Loucy (cell line): ENCODE data around the gene CD300LD.

Experiments
- H2AFZ ChIP-seq: fragments of 200-600 bp; sonication (generic); 2 replicates; pipeline ENCODE4 v1.6.0; 2016; ENCODE audit warnings: antibody characterized with exemption, mild to moderate bottlenecking, low read length, moderate library complexity
- H3F3A ChIP-seq: fragments of 200-600 bp; 2 replicates; pipeline ENCODE4 v1.6.0; 2016; ENCODE audit warnings: antibody characterized with exemption, low read depth, mild to moderate bottlenecking
- H3K27me3 ChIP-seq: fragments of 200-600 bp; sonication (generic); 2 replicates; pipeline ENCODE4 v1.6.1; 2014; ENCODE audit warnings: low read length, mild to moderate bottlenecking; ENCODE audit not compliant: insufficient read depth, poor library complexity, severe bottlenecking
- H3K36me3 ChIP-seq: fragments of 200-600 bp; sonication (generic); 2 replicates; pipeline ENCODE4 v1.6.1; 2016; ENCODE audit warnings: low read length; ENCODE audit not compliant: insufficient read depth
- H3K4me1 ChIP-seq: fragments of 200-600 bp; sonication (generic); 2 replicates; pipeline ENCODE4 v1.5.1; 2014; ENCODE audit warnings: low read length, mild to moderate bottlenecking; ENCODE audit not compliant: insufficient read depth, poor library complexity, severe bottlenecking
- H3K4me2 ChIP-seq: fragments of 200-600 bp; sonication (generic); 2 replicates; pipeline ENCODE4 v1.6.0; 2014; ENCODE audit warnings: antibody characterized with exemption, low read length, low read depth, mild to moderate bottlenecking; ENCODE audit not compliant: poor library complexity, severe bottlenecking
- H3K4me3 ChIP-seq: fragments of 200-600 bp; sonication (generic); 2 replicates; pipeline ENCODE4 v1.5.1; 2014; ENCODE audit warnings: low read length, mild to moderate bottlenecking, mixed read lengths; ENCODE audit not compliant: poor library complexity, severe bottlenecking
- H3K79me2 ChIP-seq: fragments of 200-600 bp; sonication (generic); 2 replicates; pipeline ENCODE4 v1.6.1; 2014; ENCODE audit warnings: low read length; ENCODE audit not compliant: insufficient read depth
- H3K9ac ChIP-seq: fragments of 200-600 bp; sonication (generic); 2 replicates; pipeline ENCODE4 v1.6.0; 2014; ENCODE audit warnings: mild to moderate bottlenecking, low read depth, low read length, moderate library complexity; ENCODE audit not compliant: poor library complexity, severe bottlenecking
- H3K9me2 ChIP-seq: fragments of 200-600 bp; sonication (generic); replicated peaks from 2 replicates; pipeline ENCODE4 v1.6.1; 2016; ENCODE audit warnings: low read depth, low read length, mixed read lengths
- H3K9me3 ChIP-seq: fragments of 200-600 bp; sonication (generic); 2 replicates; pipeline ENCODE4 v1.6.1; 2014; ENCODE audit warnings: mild to moderate bottlenecking, antibody characterized with exemption, low read length, low read depth; ENCODE audit not compliant: insufficient read depth
- H4K20me1 ChIP-seq: fragments of 200-600 bp; sonication (generic); 2 replicates; pipeline ENCODE4 v1.6.0; 2014; ENCODE audit warnings: antibody characterized with exemption, low read length, mild to moderate bottlenecking; ENCODE audit not compliant: insufficient read depth, poor library complexity, severe bottlenecking
- EZH2phosphoT487 ChIP-seq: fragments of 200-600 bp; IDR thresholded peaks from 2 replicates; pipeline ENCODE4 v1.6.1; 2018; ENCODE audit warnings: antibody characterized with exemption, mild to moderate bottlenecking, moderate library complexity, borderline replicate concordance
- TF ChIP-seq, protein P1 (sequence below): fragments of 200-600 bp; sonication (generic); conservative IDR thresholded peaks from 2 replicates; pipeline ENCODE4 v1.5.1; 2014; ENCODE audit warnings: mild to moderate bottlenecking, antibody characterized with exemption, low read length

The CD300LD gene

GRCh38 chr17:74604761-74605160 is 12.7 kb upstream of the CD300LD start:
- no peak for TF ChIP-seq EZH2phosphoT487
- TF ChIP-seq, protein P1, sequence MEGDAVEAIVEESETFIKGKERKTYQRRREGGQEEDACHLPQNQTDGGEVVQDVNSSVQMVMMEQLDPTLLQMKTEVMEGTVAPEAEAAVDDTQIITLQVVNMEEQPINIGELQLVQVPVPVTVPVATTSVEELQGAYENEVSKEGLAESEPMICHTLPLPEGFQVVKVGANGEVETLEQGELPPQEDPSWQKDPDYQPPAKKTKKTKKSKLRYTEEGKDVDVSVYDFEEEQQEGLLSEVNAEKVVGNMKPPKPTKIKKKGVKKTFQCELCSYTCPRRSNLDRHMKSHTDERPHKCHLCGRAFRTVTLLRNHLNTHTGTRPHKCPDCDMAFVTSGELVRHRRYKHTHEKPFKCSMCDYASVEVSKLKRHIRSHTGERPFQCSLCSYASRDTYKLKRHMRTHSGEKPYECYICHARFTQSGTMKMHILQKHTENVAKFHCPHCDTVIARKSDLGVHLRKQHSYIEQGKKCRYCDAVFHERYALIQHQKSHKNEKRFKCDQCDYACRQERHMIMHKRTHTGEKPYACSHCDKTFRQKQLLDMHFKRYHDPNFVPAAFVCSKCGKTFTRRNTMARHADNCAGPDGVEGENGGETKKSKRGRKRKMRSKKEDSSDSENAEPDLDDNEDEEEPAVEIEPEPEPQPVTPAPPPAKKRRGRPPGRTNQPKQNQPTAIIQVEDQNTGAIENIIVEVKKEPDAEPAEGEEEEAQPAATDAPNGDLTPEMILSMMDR, result no peak
- Histone ChIP-seq H3K36me3 (no peaks in the 10 kb centered on the region), H3K4me2 (no peak overlapping the region), H3K4me1 (no peaks in the 10 kb centered on the region), H3K27me3 (no peaks in the 10 kb centered on the region), H4K20me1 (no peaks in the 10 kb centered on the region), H3K79me2 (no peaks in the 10 kb centered on the region), H3F3A (no peaks in the 10 kb centered on the region), H3K9me3 (no peaks in the 10 kb centered on the region), H3K9ac (no peak overlapping the region), H2AFZ (no peak overlapping the region), H3K9me2 (no peaks in the 10 kb centered on the region), H3K4me3 (no peak overlapping the region)

DNA sequence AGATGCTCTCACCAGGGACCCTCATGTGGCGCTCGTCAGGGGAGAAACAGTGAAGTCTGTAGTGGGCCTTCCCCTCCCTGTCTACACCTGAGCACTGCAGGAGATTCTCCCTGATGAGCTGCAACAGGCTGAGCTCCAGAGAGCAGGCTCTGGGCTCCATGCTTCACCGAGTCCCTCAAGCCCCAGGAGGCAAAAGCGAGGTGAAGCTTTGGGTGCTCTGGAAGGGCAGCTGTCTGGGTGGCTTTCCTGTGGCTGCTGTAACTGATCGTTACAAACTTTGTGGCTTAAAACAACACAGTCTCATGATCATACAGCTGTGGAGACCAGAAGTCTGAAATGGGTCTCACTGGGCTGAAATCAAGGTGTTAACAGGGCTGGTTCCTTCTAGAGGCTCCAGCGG is 12.1 kb upstream of the CD300LD start:
- Histone ChIP-seq H3K4me2 (no peak overlapping the region), H3K9me2 (no peaks in the 10 kb centered on the region), H3K4me1 (no peaks in the 10 kb centered on the region), H3K4me3 (no peak overlapping the region), H3K79me2 (no peaks in the 10 kb centered on the region), H4K20me1 (no peaks in the 10 kb centered on the region), H3K27me3 (no peaks in the 10 kb centered on the region), H3F3A (no peaks in the 10 kb centered on the region), H3K9ac (no peak overlapping the region), H3K36me3 (no peaks in the 10 kb centered on the region), H2AFZ (no peak overlapping the region), H3K9me3 (no peaks in the 10 kb centered on the region)
- TF ChIP-seq, protein P1, result no peak
- no peak for TF ChIP-seq EZH2phosphoT487

GRCh38 chr17:74603746-74604145 is 11.7 kb upstream of the CD300LD start:
- TF ChIP-seq EZH2phosphoT487, result no peak
- TF ChIP-seq, protein P1, result no peak
- no peak overlapping the region for H2AFZ ChIP-seq
- no peaks in the 10 kb centered on the region for H3K79me2 ChIP-seq
- no peak overlapping the region for H3K9ac ChIP-seq
- no peaks in the 10 kb centered on the region for H3K27me3 ChIP-seq
- no peaks in the 10 kb centered on the region for H3K9me3 ChIP-seq
- no peaks in the 10 kb centered on the region for H4K20me1 ChIP-seq
- no peak overlapping the region for H3K4me3 ChIP-seq
- H3K4me2 ChIP-seq, result no peak overlapping the region
- no peaks in the 10 kb centered on the region for H3K9me2 ChIP-seq
- H3K4me1 ChIP-seq, result peaks cover 4% of the 10 kb centered on the region
- H3F3A ChIP-seq, result no peaks in the 10 kb centered on the region
- no peaks in the 10 kb centered on the region for H3K36me3 ChIP-seq
